GM21367 (cell line): ENCODE results near the gene RBM24.
"Not testable (repeated sequence)": the region's sequence is repeated elsewhere in the genome, so short reads cannot be mapped to it uniquely, and the experiment has no call there.

Source experiments
- ATAC-seq: cut with Tn5 transposase; IDR thresholded peaks from one replicate; pipeline ENCODE4 v1.9.1; 2021; ENCODE audit not compliant: unreplicated experiment

Gene RBM24

DNA sequence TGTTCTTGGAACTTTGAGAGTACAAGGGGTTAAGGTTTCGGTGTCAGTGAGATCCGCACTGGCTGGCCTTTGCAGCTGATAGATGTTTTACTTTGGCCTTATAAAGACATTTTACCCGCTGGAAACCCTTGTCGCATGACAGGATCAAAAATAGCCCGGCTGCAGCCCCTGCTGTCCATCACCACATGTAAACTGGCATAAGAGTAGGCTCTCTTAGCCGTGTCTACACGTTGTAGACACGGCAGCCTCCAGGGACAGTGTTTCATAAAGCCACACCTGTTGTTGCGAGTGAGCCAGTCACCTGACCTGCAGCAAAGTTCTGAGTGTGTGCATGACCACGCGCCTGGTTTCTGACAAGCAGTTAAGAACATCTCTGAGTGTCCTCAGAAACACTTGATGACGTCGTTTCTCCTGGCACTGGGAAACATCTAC lies 8.5 kb downstream of the RBM24 start:
- ATAC-seq: no peak

DNA sequence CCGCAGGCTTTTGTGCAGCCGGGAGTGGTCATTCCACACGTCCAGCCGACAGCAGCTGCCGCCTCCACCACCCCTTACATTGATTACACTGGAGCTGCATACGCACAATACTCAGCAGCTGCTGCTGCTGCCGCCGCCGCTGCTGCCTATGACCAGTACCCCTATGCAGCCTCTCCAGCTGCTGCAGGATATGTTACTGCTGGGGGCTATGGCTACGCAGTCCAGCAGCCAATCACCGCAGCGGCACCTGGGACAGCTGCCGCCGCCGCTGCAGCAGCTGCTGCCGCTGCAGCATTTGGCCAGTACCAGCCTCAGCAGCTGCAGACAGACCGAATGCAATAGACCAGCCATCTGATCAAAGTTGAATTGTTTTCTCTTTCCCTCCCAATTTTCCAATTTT lies 10.6 kb downstream of the RBM24 start:
- ATAC-seq: no peak

DNA sequence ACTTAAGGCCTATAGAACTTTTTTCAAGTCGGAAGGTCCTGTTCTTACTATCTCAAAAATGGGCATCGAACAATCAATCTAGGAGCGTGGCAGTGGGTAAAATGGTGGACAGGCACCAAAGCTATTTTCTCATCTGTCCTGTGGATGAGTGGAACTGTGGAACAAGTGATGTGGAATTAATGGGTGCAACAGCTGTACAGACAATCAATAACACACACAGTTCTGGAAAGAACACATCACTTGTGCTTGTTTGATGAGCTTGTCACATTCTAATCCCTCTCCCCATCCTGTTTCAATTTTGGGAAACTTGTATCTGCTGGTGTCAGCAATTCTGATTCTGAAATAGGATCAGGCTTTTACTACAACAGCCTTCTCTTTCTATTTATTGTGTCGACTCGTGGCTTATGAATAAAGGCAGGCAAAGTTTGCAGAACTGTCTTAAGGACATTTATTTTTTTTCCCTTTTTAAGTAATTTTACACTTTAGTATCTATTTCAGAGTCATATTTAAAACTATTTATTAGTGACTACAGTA lies 11.5 kb downstream of the RBM24 start:
- ATAC-seq: no peak

DNA sequence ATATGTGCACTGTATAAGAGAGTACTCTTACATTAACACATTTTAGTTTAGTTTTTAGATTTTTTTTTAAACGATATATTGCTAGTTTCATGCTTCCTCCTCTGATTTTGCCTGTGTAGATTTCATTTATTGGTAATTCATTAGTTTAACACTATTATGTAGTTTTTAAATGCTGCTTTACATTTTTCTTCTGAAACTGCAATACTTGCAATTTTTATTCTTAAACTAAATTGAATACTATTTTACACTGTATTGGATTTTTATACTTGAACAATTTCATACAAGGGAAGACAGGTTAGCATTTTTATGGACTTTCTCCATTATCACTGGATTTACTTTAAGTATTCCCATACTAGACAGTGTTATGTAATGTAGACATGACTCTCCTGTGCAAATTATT lies 12.2 kb downstream of the RBM24 start:
- no peak for ATAC-seq

DNA sequence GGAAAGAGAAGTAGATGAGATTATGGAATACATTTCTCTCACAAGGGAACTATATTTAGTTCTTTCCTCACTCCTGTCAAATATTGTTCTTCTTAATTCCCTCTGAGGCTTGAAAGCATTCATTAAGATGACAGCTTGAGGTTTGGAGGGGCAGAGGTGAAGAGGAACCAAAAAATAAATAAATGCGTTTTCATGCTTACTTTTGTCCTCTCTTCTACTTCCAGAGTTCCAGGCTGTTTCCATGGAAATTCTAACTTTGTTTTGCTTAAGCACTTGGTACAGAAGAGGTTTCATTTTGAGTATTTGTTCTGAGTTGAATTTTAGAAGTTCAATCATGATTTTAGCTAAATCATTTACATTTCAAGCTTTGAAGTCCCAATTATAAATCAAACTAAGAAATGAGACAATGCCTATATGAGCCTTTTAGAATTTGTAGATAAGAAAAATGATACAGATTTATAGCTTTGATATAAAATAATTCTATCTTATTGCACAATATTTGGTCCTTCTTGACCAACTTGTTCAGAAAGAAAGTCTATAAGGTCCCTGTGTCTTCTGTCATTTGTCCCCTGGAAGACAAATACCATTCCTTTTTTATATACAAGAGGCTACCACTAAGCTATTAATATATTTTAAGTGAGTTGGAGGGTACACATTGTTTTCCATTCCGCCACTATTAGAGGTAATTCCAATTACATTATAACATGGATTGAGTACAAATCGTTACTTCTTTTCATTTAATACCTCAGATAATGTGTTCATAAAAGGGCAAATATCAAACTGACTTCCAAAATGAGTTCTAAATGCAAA lies 16.3 kb downstream of the RBM24 start:
- ATAC-seq: no peak

DNA sequence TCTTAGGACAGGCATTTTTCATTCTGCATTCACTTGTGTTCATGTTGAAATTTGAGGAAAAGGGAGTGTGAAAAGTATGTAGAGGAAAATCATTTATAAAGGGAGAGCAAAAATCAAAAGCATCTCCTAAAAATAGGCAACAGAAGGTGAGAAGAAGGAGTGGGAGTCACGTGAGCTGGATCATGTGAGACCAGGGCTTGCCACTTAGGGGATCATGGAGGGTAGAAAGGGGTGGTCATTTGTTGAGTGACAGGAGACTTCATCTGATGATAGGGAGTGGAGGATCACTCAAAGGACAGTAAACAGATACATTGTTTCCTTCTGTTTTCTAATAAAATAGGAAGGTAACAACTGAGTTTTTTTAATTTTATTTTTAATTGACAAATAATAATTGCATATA lies 17.1 kb downstream of the RBM24 start:
- ATAC-seq: no peak

DNA sequence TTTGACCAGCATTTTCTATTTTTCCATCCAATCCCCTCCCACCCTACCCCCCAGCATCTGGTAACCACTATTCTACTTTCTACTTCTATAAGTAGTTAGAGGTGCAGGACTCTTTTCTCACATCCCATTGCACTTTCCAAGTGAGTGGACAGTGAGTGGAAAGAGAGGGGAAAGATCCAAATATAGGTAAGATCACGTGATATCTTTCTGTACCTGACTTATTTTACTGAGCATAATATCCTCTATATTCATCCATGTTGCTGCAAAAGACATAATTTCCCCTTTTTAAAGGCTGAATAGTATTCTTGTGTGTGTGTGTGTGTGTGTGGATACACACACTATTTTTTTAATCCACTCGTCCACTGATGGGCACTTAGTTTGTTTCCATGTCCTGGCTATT lies 18.1 kb downstream of the RBM24 start:
- no peak for ATAC-seq

DNA sequence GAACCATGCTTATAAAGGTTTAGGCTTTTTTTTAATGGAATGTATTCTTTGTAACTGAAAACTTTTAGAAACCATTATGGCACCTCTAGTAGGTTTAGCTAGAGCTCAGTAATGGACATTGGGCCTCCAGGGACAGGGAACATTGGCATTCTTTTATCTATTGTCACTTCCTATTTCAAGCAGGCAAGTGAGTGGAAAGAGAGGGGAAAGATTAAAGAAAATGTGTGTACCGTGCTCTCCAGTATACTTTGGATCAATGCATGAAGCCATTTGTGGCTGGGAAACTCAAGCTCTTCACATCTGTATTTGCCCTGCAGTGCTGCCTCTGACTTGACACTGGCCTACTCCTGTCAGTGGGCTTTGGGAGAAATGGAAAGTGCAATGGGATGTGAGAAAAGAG lies 18.6 kb downstream of the RBM24 start:
- no peak for ATAC-seq

DNA sequence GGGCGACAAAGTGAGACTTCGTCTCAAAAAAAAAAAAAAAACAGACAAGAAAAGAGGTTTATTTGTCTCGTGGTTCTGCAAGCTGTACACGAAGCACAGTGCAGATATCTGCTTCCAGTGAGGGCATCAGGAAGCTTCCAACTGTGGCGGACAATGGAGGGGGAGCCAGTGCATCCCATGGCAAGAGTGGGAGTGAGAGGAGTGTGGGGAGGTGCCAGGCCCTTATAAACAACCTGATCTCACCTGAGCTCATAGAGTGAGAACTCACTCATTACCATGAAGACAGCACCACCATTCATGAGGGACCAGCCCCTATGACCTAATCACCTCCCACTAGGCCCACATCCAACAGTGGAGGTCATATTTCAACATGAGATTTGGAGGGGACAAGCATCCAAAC lies 19.5 kb downstream of the RBM24 start:
- ATAC-seq: no peak

DNA sequence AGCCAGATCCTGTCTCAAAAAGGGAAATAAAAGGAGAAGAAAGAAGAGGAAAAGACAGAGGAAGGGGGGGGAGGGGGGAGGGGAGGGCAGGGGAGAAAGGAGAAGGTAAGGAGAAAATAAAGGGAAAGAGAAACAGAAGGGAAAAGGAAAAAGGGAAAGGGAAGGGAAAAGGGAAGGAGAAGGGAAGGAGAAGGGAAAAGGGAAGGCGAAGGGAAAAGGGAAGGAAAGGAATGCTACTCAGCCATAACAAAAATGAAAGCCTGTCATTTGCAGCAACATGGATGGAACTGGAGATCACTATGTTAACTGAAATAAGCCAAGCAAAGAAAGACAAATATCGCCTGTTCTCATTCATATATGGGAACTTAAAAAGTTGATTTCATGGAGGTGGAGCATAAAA lies 22.3 kb downstream of the RBM24 start:
- no peak for ATAC-seq

DNA sequence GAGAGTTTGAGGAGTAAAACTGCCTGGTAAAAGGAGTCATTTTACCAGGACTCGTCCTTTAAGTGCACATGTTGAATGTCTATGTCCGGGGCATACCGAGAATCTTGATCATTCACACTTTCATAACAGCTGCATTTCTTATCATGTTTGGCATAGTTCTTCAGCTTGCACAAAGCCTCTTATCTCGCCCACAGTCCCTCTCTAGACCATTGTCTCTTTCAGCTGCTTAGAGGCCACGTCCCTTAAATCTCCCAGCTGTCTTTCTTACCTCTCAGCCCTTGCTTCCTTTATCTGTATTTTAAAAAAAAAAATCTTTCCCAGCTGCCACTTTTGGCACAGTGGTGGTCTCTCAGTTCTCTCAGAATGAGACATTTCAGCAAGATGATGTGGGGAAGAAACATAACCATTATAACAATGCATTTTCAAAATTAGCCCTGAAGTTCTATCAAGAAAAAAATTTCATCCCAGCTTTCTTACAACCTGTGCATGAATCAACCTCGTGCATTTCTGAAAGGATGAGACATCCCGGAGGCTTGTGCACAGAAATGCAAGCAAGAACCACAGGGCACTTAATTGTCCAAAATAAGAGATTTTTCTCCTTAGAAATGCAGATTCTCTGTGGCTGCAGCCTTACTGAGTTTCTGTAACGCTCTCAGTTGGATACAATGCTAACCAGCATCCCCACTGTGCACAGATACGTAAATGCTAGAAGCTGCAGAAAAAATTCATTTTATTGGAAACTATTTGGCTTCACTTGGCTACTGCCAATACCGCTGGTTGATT lies 24.2 kb downstream of the RBM24 start:
- no peak for ATAC-seq

DNA sequence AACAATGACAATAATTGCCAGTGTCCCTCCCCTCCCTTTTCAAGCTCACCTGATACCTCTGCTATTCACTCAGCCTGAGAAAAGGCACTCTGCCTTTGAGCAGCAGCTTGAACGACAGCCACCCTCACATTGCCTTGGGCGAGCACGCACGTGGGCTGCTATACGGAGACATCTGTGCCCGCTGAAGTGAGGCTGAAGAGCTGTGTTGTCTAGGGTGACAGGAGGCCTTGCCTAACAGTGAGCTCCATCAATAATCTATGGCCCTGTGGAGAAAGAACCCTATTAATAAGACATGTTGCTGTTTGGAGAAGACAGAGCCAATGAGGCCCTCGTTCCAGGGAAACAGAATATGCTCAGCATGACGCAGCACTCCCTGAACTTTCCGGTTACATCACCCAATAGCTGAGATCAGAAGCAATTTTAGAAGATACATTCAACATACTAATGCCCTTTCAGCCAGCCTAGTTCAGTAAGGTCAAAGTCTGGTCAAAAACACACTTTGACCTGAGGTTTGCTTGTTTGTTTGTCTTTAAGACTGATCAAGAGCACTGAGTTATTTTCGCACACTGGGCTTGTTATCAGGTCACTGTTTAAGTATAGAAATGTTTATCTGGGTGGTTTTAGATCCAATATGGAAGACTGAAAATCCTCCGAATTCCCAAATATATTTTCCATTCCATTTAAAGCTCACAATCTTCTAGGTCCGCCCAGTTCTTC lies 30.6 kb downstream of the RBM24 start:
- no peak for ATAC-seq

DNA sequence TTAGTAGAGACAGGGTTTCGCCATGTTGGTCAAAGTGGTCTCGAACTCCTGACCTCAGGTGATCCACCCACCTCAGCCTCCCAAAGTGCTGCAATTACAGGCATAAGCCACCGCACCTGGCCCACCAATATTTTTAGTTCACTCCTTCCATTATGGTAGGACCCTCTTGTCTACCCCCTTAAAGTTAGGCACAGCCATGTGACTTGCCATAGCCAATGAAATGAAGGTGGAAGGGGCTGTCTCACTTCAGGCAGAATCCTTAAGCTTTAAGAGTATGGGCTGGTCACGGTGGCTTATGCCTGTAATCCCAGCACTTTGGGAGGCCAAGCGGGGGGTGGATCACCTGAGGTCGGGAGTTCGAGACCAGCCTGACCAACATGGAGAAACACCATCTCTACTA lies 32.1 kb downstream of the RBM24 start:
- not testable (repeated sequence) for ATAC-seq

DNA sequence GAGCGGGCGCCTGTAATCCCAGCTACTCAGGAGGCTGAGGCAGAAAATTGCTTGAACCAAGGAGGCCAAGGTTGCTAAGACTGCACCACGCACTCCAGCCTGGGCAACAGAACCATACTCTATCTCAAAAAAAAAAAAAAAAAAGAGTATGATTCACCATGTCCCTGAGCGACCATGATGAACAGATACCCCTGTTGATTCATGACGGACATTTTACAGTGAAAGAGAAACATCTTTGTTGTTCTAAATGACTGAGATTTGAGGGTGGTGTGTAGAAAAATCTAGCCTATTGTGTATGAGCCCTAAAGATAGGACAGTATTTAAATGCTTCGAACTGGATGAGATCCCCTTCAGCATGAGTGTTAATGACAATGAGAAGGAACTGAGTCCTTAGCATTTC lies 32.8 kb downstream of the RBM24 start:
- no peak for ATAC-seq

DNA sequence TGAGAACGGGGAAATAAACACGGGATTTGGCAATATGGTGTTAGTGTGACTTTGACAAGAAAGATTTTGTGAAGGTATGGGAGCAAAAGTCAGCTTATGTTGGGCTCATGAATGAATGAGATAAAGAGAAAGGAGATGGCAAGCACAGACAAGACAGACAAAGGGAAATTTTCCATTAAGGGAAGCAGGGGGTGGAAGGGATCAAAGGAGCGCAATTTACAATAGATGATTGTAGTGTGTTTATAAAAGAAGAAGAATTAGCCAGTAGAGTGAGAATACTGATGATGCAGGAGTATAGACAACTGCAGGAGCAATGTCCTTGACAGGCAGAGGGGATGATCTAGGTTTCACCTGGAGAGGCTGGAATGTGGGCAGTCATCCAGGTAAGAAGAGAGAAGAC lies 34.1 kb downstream of the RBM24 start:
- no peak for ATAC-seq

DNA sequence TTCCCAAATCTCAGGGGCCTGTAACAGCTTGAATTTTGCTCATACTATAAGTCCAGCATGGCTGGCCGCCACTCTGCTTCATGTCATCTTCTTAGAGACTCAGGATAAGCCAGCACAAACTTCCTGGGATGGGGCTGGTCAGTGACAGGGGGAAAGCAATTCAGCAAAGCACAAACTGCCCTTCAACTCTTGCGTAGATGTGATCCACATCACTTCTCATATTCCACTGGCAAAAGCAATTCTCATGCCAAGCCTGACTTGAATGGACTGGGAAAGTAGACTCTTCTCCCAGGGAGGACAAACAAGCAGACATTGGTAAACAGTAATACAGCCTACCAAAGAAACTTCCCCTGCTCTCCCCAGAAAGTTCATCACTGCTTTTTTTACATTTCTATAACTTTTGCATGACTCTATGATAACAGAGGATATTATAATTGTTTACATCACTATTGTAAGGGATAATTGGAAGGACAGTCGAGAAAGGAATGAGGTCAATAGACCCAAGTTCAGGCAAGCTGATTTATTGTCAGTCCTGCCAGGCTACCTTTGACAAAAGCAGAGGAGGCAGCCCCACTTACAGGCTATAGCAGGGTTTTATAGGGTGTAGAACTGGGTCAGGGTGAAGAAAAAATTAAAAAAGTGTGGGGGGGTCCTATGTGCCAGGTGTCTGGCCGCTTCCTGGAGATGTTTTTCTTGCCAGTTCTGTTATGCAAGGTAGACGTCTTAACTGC lies 37.4 kb downstream of the RBM24 start:
- no peak for ATAC-seq

DNA sequence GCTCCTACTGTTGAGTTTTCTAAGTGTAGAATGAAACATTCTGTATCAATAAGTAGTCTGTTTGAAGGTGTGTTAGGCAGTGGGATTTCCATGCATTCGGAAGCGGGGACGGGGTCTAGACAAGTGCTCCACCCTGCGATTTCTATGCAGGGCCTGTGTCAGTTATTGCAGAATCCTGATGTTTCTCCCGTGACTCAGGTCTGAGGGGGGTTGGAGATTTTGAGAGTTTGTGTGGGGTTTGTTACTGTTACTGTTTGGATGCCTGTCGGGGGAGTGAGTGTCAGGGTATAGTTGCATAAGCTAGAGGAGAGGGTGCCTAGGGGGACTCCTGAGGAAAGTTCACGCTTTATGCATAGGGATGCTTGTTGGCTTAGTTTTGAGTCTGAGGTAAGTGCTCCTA lies 39.1 kb downstream of the RBM24 start:
- ATAC-seq: not testable (repeated sequence)

DNA sequence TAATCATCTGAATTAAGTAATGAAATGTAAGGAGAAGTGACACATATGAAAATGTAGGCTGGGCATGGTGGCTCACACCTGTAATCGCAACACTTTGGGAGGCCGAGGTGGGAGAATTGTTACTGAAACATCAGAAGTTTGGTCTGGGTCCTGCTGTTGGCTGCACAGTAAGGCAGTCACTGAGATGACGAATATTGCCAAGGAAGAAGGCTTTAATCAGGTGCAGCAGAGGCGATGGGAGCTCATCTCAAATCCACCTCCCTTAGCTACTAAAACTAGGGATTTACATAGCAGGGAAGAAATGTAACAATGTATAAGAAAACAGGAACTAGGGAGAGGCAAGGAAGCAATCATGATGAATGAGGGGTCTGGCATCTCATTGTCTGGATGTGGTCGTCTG lies 50.1 kb downstream of the RBM24 start:
- no peak for ATAC-seq

DNA sequence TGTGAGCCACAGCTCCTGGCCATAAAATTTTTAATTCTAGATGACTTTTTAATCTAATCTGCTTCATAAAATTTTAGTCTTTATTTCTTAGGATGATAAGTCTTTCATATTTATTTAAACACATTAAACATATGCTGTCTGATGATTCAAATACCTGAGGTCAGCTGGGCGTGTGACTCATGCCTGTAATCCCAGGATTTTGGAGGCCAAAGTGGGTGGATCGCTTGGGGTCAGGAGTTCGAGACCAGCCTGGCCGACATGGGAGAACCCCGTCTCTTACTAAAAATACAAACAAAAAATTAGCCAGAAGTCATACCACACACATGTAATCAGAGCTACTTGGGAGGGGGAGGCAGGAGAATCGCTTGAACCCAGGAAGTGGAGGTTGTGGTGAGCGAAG lies 53.1 kb downstream of the RBM24 start:
- no peak for ATAC-seq

DNA sequence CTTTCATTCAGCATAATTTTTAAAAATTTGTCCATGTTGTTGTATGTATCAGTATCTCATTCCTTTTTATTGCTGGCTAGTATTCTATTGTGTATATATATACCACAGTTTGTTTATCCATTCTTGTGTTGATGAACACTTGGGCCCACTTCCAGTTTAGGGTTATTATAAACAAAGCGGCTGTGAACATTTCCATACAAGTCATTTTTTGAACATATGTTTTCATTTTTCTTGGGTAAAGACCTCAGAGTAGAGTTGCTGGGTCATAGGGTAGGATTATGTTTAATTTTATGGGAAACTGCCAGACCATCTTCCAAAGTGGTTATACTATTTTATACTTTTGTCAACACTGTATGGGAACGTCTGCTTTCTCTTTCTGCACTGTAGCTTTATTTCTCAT lies 55.3 kb downstream of the RBM24 start:
- ATAC-seq: no peak

DNA sequence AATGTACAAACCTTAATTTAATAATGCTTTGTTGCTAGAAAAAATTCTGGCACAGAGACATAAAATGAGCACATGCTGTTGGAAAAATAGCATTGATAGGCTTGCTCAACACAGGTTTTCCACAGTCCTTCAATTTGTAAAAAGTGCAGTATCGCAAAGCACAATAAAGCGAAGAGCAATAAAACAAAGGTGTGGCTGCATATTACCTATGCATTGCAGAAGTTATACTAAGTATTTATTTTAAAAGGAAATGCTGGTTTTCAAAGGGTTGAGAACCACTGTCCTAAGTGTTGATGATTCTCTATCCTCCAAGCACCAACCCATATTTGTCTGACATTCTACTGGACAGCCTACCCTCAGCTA lies 58.1 kb downstream of the RBM24 start:
- ATAC-seq: no peak
